HG02870 (cell line): ENCODE measurements around the gene SMARCC2.

Experiments
- ATAC-seq: cut with Tn5 transposase; IDR thresholded peaks from one replicate; pipeline ENCODE4 v1.9.1; 2021; ENCODE audit warnings: mild to moderate bottlenecking, moderate library complexity; ENCODE audit not compliant: unreplicated experiment

Gene SMARCC2

GRCh38 chr12:56152756-56153677, 36.3 kb downstream of the SMARCC2 start:
- ATAC-seq = no peak

GRCh38 chr12:56152132-56152755, 37.0 kb downstream of the SMARCC2 start, which contains the start of gene MYL6B:
MYL6B (plus strand) TSS chr12:56152587; CDS start chr12:56153919, 1,332 bp downstream.
- peak; percentile 89 for ATAC-seq

- ATAC-seq = peak; percentile 47
Measured at GRCh38 chr12:56151672-56152131, 37.6 kb downstream of the SMARCC2 start.

GRCh38 chr12:56150563-56150962, 38.7 kb downstream of the SMARCC2 start:
- ATAC-seq = no peak

- no peak for ATAC-seq
Measured at GRCh38 chr12:56146492-56147460, 42.5 kb downstream of the SMARCC2 start.

GRCh38 chr12:56145217-56145616, 44.1 kb downstream of the SMARCC2 start:
- no peak for ATAC-seq

GRCh38 chr12:56143870-56144269, 45.4 kb downstream of the SMARCC2 start:
- no peak for ATAC-seq

GRCh38 chr12:56143217-56143616, 46.1 kb downstream of the SMARCC2 start:
- ATAC-seq = no peak

GRCh38 chr12:56141946-56142784, 47.1 kb downstream of the SMARCC2 start:
- no peak for ATAC-seq

- ATAC-seq = no peak
Measured at GRCh38 chr12:56137853-56138571, 51.3 kb downstream of the SMARCC2 start.

GRCh38 chr12:56134897-56135296, 54.4 kb downstream of the SMARCC2 start:
- ATAC-seq = no peak

- no peak for ATAC-seq
Measured at GRCh38 chr12:56130876-56131275, 58.4 kb downstream of the SMARCC2 start.

GRCh38 chr12:56129942-56130495, 59.3 kb downstream of the SMARCC2 start:
- no peak for ATAC-seq

GRCh38 chr12:56129206-56129941, 59.9 kb downstream of the SMARCC2 start:
- no peak for ATAC-seq

GRCh38 chr12:56128670-56129205, 60.5 kb downstream of the SMARCC2 start:
- ATAC-seq = no peak

- peak; percentile 88 for ATAC-seq
Measured at GRCh38 chr12:56127888-56128669, 61.2 kb downstream of the SMARCC2 start, which contains the start of gene ESYT1. ESYT1 (plus strand) TSS chr12:56128267; CDS start chr12:56128320, 53 bp downstream.

GRCh38 chr12:56127485-56127887, 61.8 kb downstream of the SMARCC2 start:
- no peak for ATAC-seq
